Activated T-helper 17 cell treated with anti-CD3 and anti-CD28 coated beads, Interleukin-2, amount 50 U/mL, for 72 hours (primary cell): ENCODE measurements around the gene NUDT9. TPM values are rescaled to one million over a fixed set of nuclear protein-coding genes. Genes with fewer than 3 reads are reported as not detected.
A peak's percentile ranks its signal among the peaks of the same experiment; 100 is the strongest.

Source experiments
- ATAC-seq: fragments of 150-1000 bp; cut with Tn5 transposase; replicated peaks from 2 replicates; pipeline ENCODE4 v1.10.0; 2021; ENCODE audit warnings: mild to moderate bottlenecking, moderate library complexity
- H3K27ac Mint-ChIP-seq: one replicate; pipeline ENCODE4 v1.8.0; 2022; ENCODE audit warnings: mixed read lengths
- H3K27me3 Mint-ChIP-seq: one replicate; pipeline ENCODE4 v1.8.0; 2022; ENCODE audit warnings: mixed read lengths
- H3K36me3 Mint-ChIP-seq: one replicate; pipeline ENCODE4 v1.8.0; 2022; ENCODE audit warnings: low read depth, mild to moderate bottlenecking, mixed read lengths
- H3K4me1 Mint-ChIP-seq: one replicate; pipeline ENCODE4 v1.8.0; 2022; ENCODE audit warnings: mixed read lengths
- H3K4me3 Mint-ChIP-seq: one replicate; pipeline ENCODE4 v1.8.0; 2022; ENCODE audit warnings: mild to moderate bottlenecking, mixed read lengths
- H3K9me3 Mint-ChIP-seq: one replicate; pipeline ENCODE4 v1.8.0; 2022; ENCODE audit warnings: mixed read lengths
- total RNA-seq, 2 donors: library from RNA; stranded (reverse); gene quantifications; one replicate each; pipeline ENCODE4 v1.2.3, GENCODE V29; 2022

The NUDT9 gene
- total RNA-seq, 2 donors from 2014 or later = 4.4 to 9.8 TPM

DNA sequence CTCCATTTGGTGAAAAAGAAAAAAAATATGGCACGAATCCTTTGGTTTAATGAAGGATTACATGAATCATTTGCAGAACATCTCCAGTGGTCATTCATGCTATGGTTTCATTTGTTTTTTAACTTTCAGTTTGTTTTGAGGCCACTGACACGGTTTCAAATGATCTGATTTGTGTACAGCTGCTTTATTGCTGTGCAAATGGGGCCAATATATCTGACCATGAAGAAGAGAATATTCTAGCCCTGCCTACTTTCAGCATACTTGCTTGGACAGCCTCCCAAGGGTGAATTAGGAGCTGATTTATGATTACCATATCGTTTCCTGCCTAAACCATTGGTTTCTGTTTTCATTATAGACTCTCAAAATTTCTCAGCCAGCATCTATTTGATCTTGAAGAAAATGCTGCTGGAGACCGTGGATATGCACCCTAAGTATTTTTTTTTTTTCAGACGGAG is 76.1 kb downstream of the NUDT9 start:
- Mint-ChIP-seq H3K9me3 (peaks cover 5% of the 10 kb centered on the region), H3K4me1 (peaks cover 9% of the 10 kb centered on the region), H3K4me3 (peak overlapping the region; percentile 27), H3K27me3 (peaks cover 4% of the 10 kb centered on the region), H3K27ac (no peak overlapping the region), H3K36me3 (no peaks in the 10 kb centered on the region)
- ATAC-seq = peak; percentile 64

DNA sequence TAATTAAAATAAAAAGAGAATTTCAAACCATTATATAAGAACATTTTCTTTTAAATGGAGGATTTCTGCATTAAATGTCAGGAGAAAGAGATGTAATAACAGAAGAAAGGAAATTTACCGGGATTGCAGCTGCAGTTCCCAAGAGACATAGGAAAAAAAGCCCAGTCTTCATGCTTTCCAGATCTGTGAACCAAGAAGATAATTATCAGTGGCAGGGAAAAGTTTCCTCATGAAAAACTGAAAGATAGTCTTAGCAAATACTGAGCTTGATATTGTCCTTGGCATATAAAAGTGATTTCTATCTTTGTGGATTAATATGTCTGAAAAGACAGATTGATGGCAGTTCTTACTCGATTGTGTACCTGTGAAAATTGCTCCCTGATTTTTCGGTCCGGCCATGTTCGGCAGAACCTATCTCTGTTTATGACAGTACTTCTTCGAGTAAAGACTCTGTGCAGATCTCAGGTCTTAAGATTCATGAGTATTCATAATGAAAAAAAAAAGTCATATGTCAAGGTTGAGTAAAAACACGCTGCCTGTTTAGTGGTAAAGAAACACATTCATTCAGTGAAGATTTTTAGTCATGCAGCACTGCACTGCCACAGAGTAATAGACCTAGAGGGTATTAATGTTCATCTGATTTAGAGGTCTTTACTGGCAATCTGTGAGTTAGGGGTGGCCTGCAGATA is 77.2 kb downstream of the NUDT9 start:
- peak overlapping the region; percentile 69 for H3K4me3 Mint-ChIP-seq
- ATAC-seq = peak; percentile 92
- H3K9me3 Mint-ChIP-seq = no peaks in the 10 kb centered on the region
- peaks cover 9% of the 10 kb centered on the region for H3K4me1 Mint-ChIP-seq
- peaks cover 4% of the 10 kb centered on the region for H3K27me3 Mint-ChIP-seq
- peak overlapping the region; percentile 79 for H3K27ac Mint-ChIP-seq
- H3K36me3 Mint-ChIP-seq = no peaks in the 10 kb centered on the region

DNA sequence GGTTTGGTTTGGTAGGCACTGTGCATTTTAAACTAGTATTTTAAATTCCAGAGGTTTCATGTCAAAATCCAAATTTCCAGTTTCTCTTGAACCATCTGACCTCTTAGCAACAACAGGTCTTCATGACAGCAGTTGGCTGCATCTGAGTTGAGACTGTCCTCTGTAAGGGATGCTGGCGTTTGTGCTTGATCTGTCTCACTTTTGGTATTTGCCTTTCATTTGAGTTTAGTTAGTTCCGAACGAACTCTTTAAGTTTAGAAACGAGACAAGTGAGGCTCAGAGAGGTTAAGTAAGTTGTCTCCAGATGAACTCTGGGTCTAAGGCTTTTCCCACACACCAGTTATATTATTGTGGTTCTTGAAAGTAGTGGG is 77.7 kb downstream of the NUDT9 start:
- peak overlapping the region; percentile 69 for H3K4me3 Mint-ChIP-seq
- peak; percentile 60 for ATAC-seq

DNA sequence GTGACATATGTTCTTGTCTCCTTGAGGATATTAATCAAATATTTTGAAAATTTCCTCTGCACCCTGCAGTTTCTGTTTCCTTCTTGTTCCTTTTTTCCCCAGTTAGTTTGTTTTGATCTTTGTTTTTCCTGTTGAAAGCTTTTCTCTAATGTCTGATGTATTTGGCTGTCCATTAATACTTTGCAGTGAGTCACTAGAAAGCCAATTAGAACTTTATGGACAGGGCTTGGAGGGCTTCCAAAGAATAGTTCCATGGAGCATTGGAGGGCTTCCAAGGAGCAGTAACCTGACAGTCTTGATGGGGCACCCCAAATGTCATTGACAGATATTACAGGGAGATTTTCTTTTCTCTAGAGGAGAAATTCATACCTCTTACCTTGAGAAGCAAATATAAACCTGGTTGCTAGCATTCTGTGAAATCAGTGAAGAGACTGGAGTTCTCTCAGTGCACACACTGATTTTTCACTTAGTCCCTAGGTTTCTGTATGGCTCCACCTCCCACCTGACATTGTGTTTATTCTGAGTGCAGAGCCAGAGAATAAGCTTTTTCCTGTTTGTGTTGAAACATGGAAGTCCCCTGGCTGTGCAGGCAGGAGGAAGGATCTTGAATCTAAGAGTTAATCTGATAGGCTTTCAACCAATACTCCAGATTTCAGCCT is 80.3 kb downstream of the NUDT9 start:
- Mint-ChIP-seq H3K27me3 (peaks cover 4% of the 10 kb centered on the region), H3K4me1 (peaks cover 9% of the 10 kb centered on the region), H3K9me3 (no peaks in the 10 kb centered on the region), H3K4me3 (no peak overlapping the region), H3K27ac (no peak overlapping the region), H3K36me3 (no peaks in the 10 kb centered on the region)
- ATAC-seq = no peak

More for the DNA sequence above, 77.7 kb downstream of the NUDT9 start:
- Mint-ChIP-seq H3K9me3 (no peaks in the 10 kb centered on the region), H3K36me3 (no peaks in the 10 kb centered on the region), H3K4me1 (peaks cover 9% of the 10 kb centered on the region), H3K27ac (peak overlapping the region; percentile 79), H3K27me3 (peaks cover 4% of the 10 kb centered on the region)

DNA sequence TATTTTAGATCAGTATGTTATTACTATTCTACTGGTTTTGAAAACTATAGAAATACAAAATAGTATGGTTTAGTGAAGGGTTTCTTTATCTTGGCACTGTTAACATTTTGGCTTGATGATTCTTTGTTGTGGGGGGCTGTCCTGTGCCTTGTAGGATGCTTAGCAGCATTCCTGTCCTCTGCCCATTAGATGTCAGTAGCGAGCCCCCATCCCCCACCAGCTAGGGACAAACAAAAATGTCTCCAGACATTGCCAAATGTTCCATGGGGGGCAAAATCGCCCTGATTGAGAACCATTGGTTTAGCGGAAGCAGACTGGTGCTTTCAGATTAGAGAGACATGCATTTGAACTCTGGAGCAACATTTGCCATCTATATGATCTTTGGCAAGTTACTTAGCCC is 83.5 kb downstream of the NUDT9 start:
- H3K27ac Mint-ChIP-seq = no peak overlapping the region
- peaks cover 6% of the 10 kb centered on the region for H3K27me3 Mint-ChIP-seq
- no peaks in the 10 kb centered on the region for H3K36me3 Mint-ChIP-seq
- no peaks in the 10 kb centered on the region for H3K4me1 Mint-ChIP-seq
- no peaks in the 10 kb centered on the region for H3K9me3 Mint-ChIP-seq
- no peak overlapping the region for H3K4me3 Mint-ChIP-seq
- no peak for ATAC-seq

DNA sequence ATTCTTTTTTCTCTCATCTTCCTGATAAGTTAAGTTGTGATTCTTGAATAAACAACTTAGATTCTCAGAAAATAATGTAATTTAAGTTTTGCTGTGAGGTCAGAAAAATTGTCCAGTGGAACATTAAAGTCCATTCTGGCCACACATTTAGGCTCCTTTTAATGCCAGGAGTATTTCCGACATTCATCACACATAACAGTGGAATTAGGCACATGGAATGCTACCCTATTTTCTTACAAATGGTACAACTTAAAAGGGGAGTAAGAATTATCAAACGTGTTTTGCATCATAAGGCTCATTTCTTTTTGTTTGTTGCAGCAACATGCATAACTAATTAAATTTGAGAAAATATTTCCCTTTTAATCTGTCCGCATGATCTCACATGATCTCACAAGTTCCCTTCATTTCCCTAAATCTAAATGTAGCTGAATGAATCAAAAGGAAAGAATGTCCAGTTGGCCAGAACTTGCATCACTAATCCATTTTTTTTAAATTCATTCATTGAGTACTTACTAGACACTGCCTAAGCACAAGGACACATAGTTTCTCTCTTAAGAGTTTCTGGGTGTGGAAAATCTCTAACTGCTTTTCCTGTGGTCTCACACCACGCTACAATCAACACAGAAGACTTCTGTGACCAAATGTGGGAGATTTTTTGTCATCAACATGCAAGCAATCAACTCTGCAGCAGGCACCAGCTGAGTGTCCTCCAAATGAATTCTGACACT is 84.8 kb downstream of the NUDT9 start:
- H3K27me3 Mint-ChIP-seq = peaks cover 6% of the 10 kb centered on the region
- H3K9me3 Mint-ChIP-seq = no peaks in the 10 kb centered on the region
- H3K4me3 Mint-ChIP-seq = no peak overlapping the region
- ATAC-seq = no peak
- no peak overlapping the region for H3K27ac Mint-ChIP-seq
- no peaks in the 10 kb centered on the region for H3K4me1 Mint-ChIP-seq
- no peaks in the 10 kb centered on the region for H3K36me3 Mint-ChIP-seq

Other genes starting within 250 kb of the NUDT9 start
- 10 to 100 TPM in 1 of 2 donors, 1 to 10 TPM in 1; 5.6 to 12.0 TPM for gene KLHL8, start 202.0 kb upstream of the NUDT9 start, total RNA-seq
- under 1 TPM in 1 of 2 donors, not detected in 1; 0.11 TPM for gene HSD17B13, start 99.7 kb upstream of the NUDT9 start, total RNA-seq
- gene HSD17B11, start 31.4 kb upstream of the NUDT9 start, total RNA-seq = 10 to 100 TPM; 17.6 to 22.4 TPM
- gene SPARCL1, start 106.8 kb downstream of the NUDT9 start, total RNA-seq = under 1 TPM in 1 of 2 donors, not detected in 1; 0.11 TPM
- gene DSPP, start 186.0 kb downstream of the NUDT9 start, total RNA-seq = not detected
- gene DMP1, start 227.7 kb downstream of the NUDT9 start, total RNA-seq = not detected